ENCODE results near the gene CIAO3.

DNA sequence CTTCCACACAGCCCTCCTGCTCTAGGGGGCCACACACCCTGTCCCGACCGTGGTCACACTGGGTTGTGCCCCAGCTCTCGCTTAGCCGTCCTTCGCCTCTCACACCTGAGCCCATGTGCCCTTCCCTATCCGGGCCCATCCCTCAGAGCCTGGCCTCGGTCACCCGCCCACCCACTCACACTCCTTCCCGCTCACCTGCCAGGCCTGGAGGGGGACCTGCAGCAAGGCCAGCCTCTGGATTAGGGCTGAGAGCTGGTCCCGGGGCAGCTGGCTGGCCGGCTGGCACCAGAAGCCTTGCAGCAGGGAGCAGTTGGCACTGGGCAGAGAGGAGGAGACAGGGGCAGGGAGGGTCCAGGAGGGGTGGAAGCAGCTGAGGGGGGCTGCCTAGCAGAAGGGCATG, 37.6 kb upstream of the CIAO3 start:
- TF ChIP-seq, protein P1, sequence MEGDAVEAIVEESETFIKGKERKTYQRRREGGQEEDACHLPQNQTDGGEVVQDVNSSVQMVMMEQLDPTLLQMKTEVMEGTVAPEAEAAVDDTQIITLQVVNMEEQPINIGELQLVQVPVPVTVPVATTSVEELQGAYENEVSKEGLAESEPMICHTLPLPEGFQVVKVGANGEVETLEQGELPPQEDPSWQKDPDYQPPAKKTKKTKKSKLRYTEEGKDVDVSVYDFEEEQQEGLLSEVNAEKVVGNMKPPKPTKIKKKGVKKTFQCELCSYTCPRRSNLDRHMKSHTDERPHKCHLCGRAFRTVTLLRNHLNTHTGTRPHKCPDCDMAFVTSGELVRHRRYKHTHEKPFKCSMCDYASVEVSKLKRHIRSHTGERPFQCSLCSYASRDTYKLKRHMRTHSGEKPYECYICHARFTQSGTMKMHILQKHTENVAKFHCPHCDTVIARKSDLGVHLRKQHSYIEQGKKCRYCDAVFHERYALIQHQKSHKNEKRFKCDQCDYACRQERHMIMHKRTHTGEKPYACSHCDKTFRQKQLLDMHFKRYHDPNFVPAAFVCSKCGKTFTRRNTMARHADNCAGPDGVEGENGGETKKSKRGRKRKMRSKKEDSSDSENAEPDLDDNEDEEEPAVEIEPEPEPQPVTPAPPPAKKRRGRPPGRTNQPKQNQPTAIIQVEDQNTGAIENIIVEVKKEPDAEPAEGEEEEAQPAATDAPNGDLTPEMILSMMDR (IDR thresholded peaks at IDR 0.05): no peak
- TF ChIP-seq POLR2A (IDR thresholded peaks at IDR 0.05): no peak

All from testis (tissue), 2 donors.